Glutamatergic neuron (in vitro differentiated cells): ENCODE data around the gene BMP7. TPM values are rescaled to one million over a fixed set of nuclear protein-coding genes. Genes with fewer than 3 reads are reported as not detected.

Experiments used
- DNase-seq: peaks from one replicate; pipeline ENCODE4 v3.0.0; 2022
- H3K27ac Mint-ChIP-seq: one replicate; pipeline ENCODE4 v1.8.0; 2020; ENCODE audit warnings: mild to moderate bottlenecking, mixed read lengths, inconsistent platforms; ENCODE audit not compliant: unreplicated experiment
- H3K27me3 Mint-ChIP-seq: one replicate; pipeline ENCODE4 v1.8.0; 2020; ENCODE audit warnings: mild to moderate bottlenecking, moderate library complexity, mixed read lengths, inconsistent platforms; ENCODE audit not compliant: unreplicated experiment
- H3K36me3 Mint-ChIP-seq: one replicate; pipeline ENCODE4 v1.8.0; 2020; ENCODE audit warnings: mild to moderate bottlenecking, mixed read lengths, inconsistent platforms; ENCODE audit not compliant: unreplicated experiment
- H3K4me1 Mint-ChIP-seq: one replicate; pipeline ENCODE4 v1.8.0; 2020; ENCODE audit warnings: mild to moderate bottlenecking, low read depth, mixed read lengths, inconsistent platforms; ENCODE audit not compliant: unreplicated experiment
- H3K4me3 Mint-ChIP-seq: one replicate; pipeline ENCODE4 v1.8.0; 2020; ENCODE audit warnings: mild to moderate bottlenecking, mixed read lengths, inconsistent platforms; ENCODE audit not compliant: unreplicated experiment
- H3K9me3 Mint-ChIP-seq: one replicate; pipeline ENCODE4 v1.8.0; 2020; ENCODE audit warnings: mild to moderate bottlenecking, moderate library complexity, mixed read lengths, inconsistent platforms; ENCODE audit not compliant: unreplicated experiment
- CTCF ChIP-seq: fragments of 200-600 bp; sonication (generic); IDR thresholded peaks from one replicate; pipeline ENCODE4 v1.5.0; 2021; ENCODE audit not compliant: partially characterized antibody, unreplicated experiment
- total RNA-seq: library from RNA; stranded (reverse); fragmentation: NEBNext Ultra II Directional; extraction: Animal tissue kit (Norgen Biotek cat#: 25700); gene quantifications from one replicate; pipeline ENCODE4 v1.2.1, GENCODE V29; 2021; ENCODE audit not compliant: unreplicated experiment

Gene BMP7
- total RNA-seq, 1 donor from 2014 or later, result 8.7 TPM

GRCh38 chr20:57155415-57155814 is 111.0 kb downstream of the BMP7 start:
- no peak for TF ChIP-seq CTCF
- no peak overlapping the region for H3K27ac Mint-ChIP-seq

DNA sequence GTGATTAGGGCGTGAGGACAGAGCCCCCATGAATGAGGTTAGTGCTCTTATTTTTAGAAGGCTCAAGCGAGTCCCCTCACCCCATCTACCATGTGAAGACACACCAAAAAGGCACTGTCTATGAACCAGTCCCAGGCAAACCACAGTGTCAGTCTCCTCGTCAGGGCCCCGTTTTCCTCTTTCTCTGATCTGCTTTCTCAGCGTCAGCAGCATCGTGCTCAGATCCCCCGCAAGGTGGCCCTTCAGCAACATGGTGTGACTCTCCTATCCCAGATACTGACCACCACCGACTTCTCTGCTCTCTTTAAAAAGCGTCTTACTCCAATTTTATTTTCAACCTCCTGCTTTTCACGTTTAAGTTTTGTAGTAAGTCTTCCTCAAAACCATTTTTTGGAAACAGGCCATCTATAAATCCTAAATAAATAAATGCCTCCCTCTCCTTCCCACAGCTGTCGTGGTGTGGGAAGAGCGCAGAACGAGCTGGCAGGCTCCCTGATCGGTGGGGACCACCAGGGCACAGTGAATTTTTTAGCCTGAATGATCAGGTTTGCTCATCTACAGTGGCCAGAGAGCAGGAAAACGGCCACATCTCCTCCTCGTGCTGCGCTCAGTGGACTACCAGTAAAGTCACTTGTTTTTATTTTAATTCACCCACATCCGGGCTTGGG is 113.1 kb downstream of the BMP7 start:
- Mint-ChIP-seq H3K27ac (no peak overlapping the region), H3K4me1 (no peaks in the 10 kb centered on the region), H3K4me3 (no peak overlapping the region), H3K27me3 (no peaks in the 10 kb centered on the region), H3K9me3 (no peaks in the 10 kb centered on the region), H3K36me3 (no peaks in the 10 kb centered on the region)
- DNase-seq, result no peak
- no peak for TF ChIP-seq CTCF

More at GRCh38 chr20:57155415-57155814, 111.0 kb downstream of the BMP7 start:
- Mint-ChIP-seq H3K9me3 (no peaks in the 10 kb centered on the region), H3K27me3 (no peaks in the 10 kb centered on the region), H3K4me3 (no peak overlapping the region), H3K36me3 (no peaks in the 10 kb centered on the region), H3K4me1 (no peaks in the 10 kb centered on the region)
- DNase-seq, result no peak

GRCh38 chr20:57152557-57152956 is 113.9 kb downstream of the BMP7 start:
- no peak for TF ChIP-seq CTCF
- Mint-ChIP-seq H3K4me1 (no peaks in the 10 kb centered on the region), H3K4me3 (no peak overlapping the region), H3K27ac (no peak overlapping the region), H3K36me3 (no peaks in the 10 kb centered on the region), H3K9me3 (no peaks in the 10 kb centered on the region), H3K27me3 (no peaks in the 10 kb centered on the region)
- DNase-seq, result no peak

DNA sequence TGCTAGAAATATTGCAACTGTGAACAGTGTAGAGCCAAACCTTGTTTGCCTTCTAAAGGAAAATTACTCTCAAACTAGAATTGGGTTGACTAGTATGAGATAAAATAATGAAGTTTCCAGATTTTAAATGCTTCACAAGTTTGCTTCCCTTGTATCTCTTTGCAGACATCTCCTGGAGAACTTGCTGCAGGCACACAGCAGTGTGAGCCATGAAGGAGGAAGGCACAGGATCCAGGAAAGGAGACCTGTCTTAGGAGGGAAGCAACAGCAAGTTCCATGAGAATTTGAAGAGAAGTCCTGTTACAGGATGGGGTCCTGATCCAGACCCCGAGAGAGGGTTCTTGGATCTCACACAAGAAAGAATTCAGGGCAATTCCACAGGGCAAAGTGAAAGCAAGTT is 115.9 kb downstream of the BMP7 start:
- peaks cover 4% of the 10 kb centered on the region for H3K36me3 Mint-ChIP-seq
- TF ChIP-seq CTCF, result no peak

GRCh38 chr20:57148263-57148662 is 118.2 kb downstream of the BMP7 start:
- TF ChIP-seq CTCF, result no peak
- DNase-seq, result no peak
- Mint-ChIP-seq H3K36me3 (peaks cover 4% of the 10 kb centered on the region), H3K4me3 (no peak overlapping the region), H3K27ac (no peak overlapping the region), H3K4me1 (peaks cover 3% of the 10 kb centered on the region), H3K27me3 (peaks cover 5% of the 10 kb centered on the region), H3K9me3 (peaks cover 2% of the 10 kb centered on the region)

More for the DNA sequence above, 115.9 kb downstream of the BMP7 start:
- no peak for DNase-seq
- Mint-ChIP-seq H3K27ac (no peak overlapping the region), H3K9me3 (peaks cover 2% of the 10 kb centered on the region), H3K4me1 (peaks cover 2% of the 10 kb centered on the region), H3K4me3 (no peak overlapping the region), H3K27me3 (peaks cover 5% of the 10 kb centered on the region)
